Endothelial cell of umbilical vein (primary cell): Measurements from ENCODE around the gene OXTR. TPM values are rescaled to one million over a fixed set of nuclear protein-coding genes. Genes with fewer than 3 reads are reported as not detected.

Experiments
- BruUV-seq: library from RNA; stranded (reverse); fragments of 400-500 nt; replicated peaks from 2 replicates; lab custom pipeline; 2021; lab: Mats Ljungman, UMichigan
- CTCF ChIA-PET: fragments of 300-600, 350-600 bp; sonication (Branson Sonifier 250); formaldehyde crosslinking; loops from one replicate; lab custom pipeline; 2021; ENCODE audit warnings: antibody characterized with exemption, inconsistent platforms; lab: Charles Lee
- POLR2A ChIA-PET: fragments of 300-600, 350-600 bp; sonication (Branson Sonifier 250); formaldehyde crosslinking; loops from one replicate; lab custom pipeline; 2021; ENCODE audit warnings: antibody characterized with exemption, inconsistent platforms; lab: Charles Lee
- DNase-seq: peaks from one replicate; pipeline ENCODE4 v3.0.0-alpha.2; 2011; ENCODE audit warnings: low read depth, low spot score
- FAIRE-seq: peaks from 2 replicates; lab custom pipeline; 2011; peaks lifted over from hg19 to GRCh38; lab: Jason Lieb, UNC
- H2AFZ ChIP-seq: 2 replicates; pipeline ENCODE4 v1.6.0; 2012; ENCODE audit warnings: low read depth, low read length, control low read depth, inconsistent platforms
- H3K27ac ChIP-seq: 2 replicates; pipeline ENCODE4 v1.5.1; 2011; ENCODE audit warnings: low read depth, mild to moderate bottlenecking, control low read depth, low read length, moderate library complexity; ENCODE audit not compliant: insufficient read depth
- H3K27me3 ChIP-seq, 2 experiments: 2 replicates each; pipeline versions ENCODE4 v1.6.0 to v1.6.1; 2011; ENCODE audit warnings: low read length in 2 of 2, mixed read lengths in 1 of 2; ENCODE audit not compliant: control insufficient read depth in 2 of 2, insufficient read depth in 2 of 2
- H3K36me3 ChIP-seq, 2 experiments: 2 replicates in 1 of 2; 3 replicates in 1 of 2; pipeline ENCODE4 v1.5.1; 2011; ENCODE audit warnings: low read length in 2 of 2, mild to moderate bottlenecking in 1 of 2, moderate library complexity in 1 of 2; ENCODE audit not compliant: control insufficient read depth in 2 of 2, insufficient read depth in 2 of 2; ENCODE audit errors: extremely low read depth in 1 of 2
- H3K4me1 ChIP-seq: 3 replicates; pipeline ENCODE4 v1.5.1; 2011; ENCODE audit warnings: mild to moderate bottlenecking, low read length; ENCODE audit not compliant: control insufficient read depth, insufficient read depth; ENCODE audit errors: extremely low read depth
- H3K4me2 ChIP-seq: 2 replicates; pipeline ENCODE4 v1.6.1; 2011; ENCODE audit warnings: low read length, control low read depth, mixed read lengths; ENCODE audit not compliant: insufficient read depth
- H3K4me3 ChIP-seq, 3 experiments: fragments of 200-600 bp in 1 of 3; sonication (generic), shearing (Covaris generic) in 1 of 3; replicated peaks in 1 of 3; 2 replicates each; pipeline ENCODE4 v1.5.1; 2011 to 2016; ENCODE audit warnings: control low read depth in 3 of 3, low read length in 3 of 3, mild to moderate bottlenecking in 2 of 3, inconsistent platforms in 1 of 3, low read depth in 1 of 3, moderate library complexity in 1 of 3; ENCODE audit not compliant: insufficient read depth in 1 of 3
- H3K79me2 ChIP-seq: 2 replicates; pipeline ENCODE4 v1.6.0; 2012; ENCODE audit warnings: low read length, inconsistent platforms; ENCODE audit not compliant: control insufficient read depth, insufficient read depth
- H3K9ac ChIP-seq: replicated peaks from 2 replicates; pipeline ENCODE3; 2011; ENCODE audit warnings: low read length, control low read depth; ENCODE audit not compliant: insufficient read depth; ENCODE audit errors: extremely low read depth
- H3K9me1 ChIP-seq: replicated peaks from 3 replicates; pipeline ENCODE4 v1.6.0; 2011; ENCODE audit warnings: mild to moderate bottlenecking, low read length; ENCODE audit not compliant: control insufficient read depth, insufficient read depth; ENCODE audit errors: extremely low read depth
- H3K9me3 ChIP-seq: replicated peaks from 2 replicates; pipeline ENCODE4 v1.5.1; 2012; ENCODE audit warnings: low read length, inconsistent platforms; ENCODE audit not compliant: control insufficient read depth, insufficient read depth
- H4K20me1 ChIP-seq: replicated peaks from 2 replicates; pipeline ENCODE3; 2011; ENCODE audit warnings: mild to moderate bottlenecking, low read length; ENCODE audit not compliant: control insufficient read depth, insufficient read depth; ENCODE audit errors: extremely low read depth
- CTCF ChIP-seq, 2 donors: IDR thresholded peaks; 1 replicate in 1 of 2; 2 replicates in 1 of 2; pipeline ENCODE4 v1.5.1; 2011; ENCODE audit warnings: low read length in 2 of 2, mild to moderate bottlenecking in 2 of 2, moderate library complexity in 2 of 2, control low read depth in 1 of 2, inconsistent platforms in 1 of 2, low read depth in 1 of 2; ENCODE audit not compliant: insufficient read depth in 1 of 2; ENCODE audit errors: extremely low read depth in 1 of 2
- EZH2 ChIP-seq: IDR thresholded peaks from 2 replicates; pipeline ENCODE4 v1.6.1; 2012; ENCODE audit warnings: borderline replicate concordance, low read depth, mild to moderate bottlenecking, moderate library complexity, low read length, inconsistent platforms; ENCODE audit not compliant: severe bottlenecking
- FOS ChIP-seq: IDR thresholded peaks from 2 replicates; pipeline ENCODE4 v1.6.1; 2011; ENCODE audit warnings: mild to moderate bottlenecking, low read length, moderate library complexity, borderline replicate concordance; ENCODE audit not compliant: insufficient read depth
- GATA2 ChIP-seq: IDR thresholded peaks from 2 replicates; pipeline ENCODE4 v1.7.0; 2011; ENCODE audit warnings: low read depth, mild to moderate bottlenecking, moderate library complexity, mixed read lengths, low read length; ENCODE audit not compliant: insufficient read length, insufficient read depth
- JUN ChIP-seq: IDR thresholded peaks from 2 replicates; pipeline ENCODE4 v1.6.1; 2011; ENCODE audit warnings: borderline replicate concordance, low read depth; ENCODE audit not compliant: insufficient read length, insufficient read depth
- MAX ChIP-seq: IDR thresholded peaks from 2 replicates; pipeline ENCODE4 v1.6.1; 2011; ENCODE audit not compliant: insufficient read depth, insufficient read length
- MYC ChIP-seq: IDR thresholded peaks from one replicate; pipeline ENCODE4 v1.6.1; 2011; ENCODE audit warnings: mild to moderate bottlenecking, low read depth, low read length
- POLR2A ChIP-seq: IDR thresholded peaks from 2 replicates; pipeline ENCODE4 v1.6.1; 2012; ENCODE audit warnings: low read depth, mild to moderate bottlenecking, control low read depth, low read length
- POLR2AphosphoS5 ChIP-seq: IDR thresholded peaks from 2 replicates; pipeline ENCODE4 v1.6.1; 2012; ENCODE audit warnings: low read depth, mild to moderate bottlenecking, control low read depth, low read length, moderate library complexity; ENCODE audit not compliant: insufficient read depth
- dilution Hi-C: fragments of 300-500 bp; cut with MboI; formaldehyde crosslinking; loops from one replicate; pipeline ENCODE4 v1.15.0; 2019; ENCODE audit warnings: low sequenced_read_pairs; ENCODE audit not compliant: extremely low pct_ligation_motif_present
- intact Hi-C: fragments of 100-400 bp; cut with micrococcal nuclease; formaldehyde crosslinking; loops from one replicate; pipeline ENCODE4 v1.10.0; 2022
- polyA plus RNA-seq, 4 experiments: library from polyadenylated mRNA; depleted of rRNA in 3 of 4; stranded (reverse) in 3 of 4; unstranded in 1 of 4; fragments of >200 nt; gene quantifications; 2 replicates each; pipeline versions ENCODE4 v1.2.1 to v1.2.3, GENCODE V29; 2011 to 2012; ENCODE audit warnings: missing spikeins in 1 of 4
- total RNA-seq: library from RNA; stranded (reverse); gene quantifications from 2 replicates; pipeline ENCODE4 v1.2.3, GENCODE V29; 2021

Gene OXTR
- total and polyA plus RNA-seq, 2 donors (not counting 3 experiments of a cell fraction or from before 2014, with no cell fraction given): 0.12 to 0.40 TPM

- ChIA-PET CTCF (no interaction called here), POLR2A (no interaction called here)
- FAIRE-seq: no peak
- H3K79me2 ChIP-seq: no peaks in the 10 kb centered on the region
- no peaks in the 10 kb centered on the region for H3K4me1 ChIP-seq
- DNase-seq: no peak
- no TSS peak for BruUV-seq
- H3K9me1 ChIP-seq: no peaks in the 10 kb centered on the region
- H3K9me3 ChIP-seq: no peaks in the 10 kb centered on the region
- peaks cover 0 to 3% of the 10 kb centered on the region in 2 experiments for H3K27me3 ChIP-seq
- intact Hi-C loops (no loop called here), dilution Hi-C loops (no loop called here)
- TF ChIP-seq FOS: no peak
- TF ChIP-seq POLR2AphosphoS5: no peak
- TF ChIP-seq GATA2: no peak
- no peak for TF ChIP-seq JUN
- TF ChIP-seq CTCF (IDR thresholded peaks at IDR 0.05; ENCODE audit: extremely low read depth in 1 of 2, insufficient read depth in 1 of 2, low read depth in 1 of 2, low read length in 2 of 2): no peak
- no peak for TF ChIP-seq POLR2A
- no peak for TF ChIP-seq MYC
- no peak for TF ChIP-seq EZH2
- TF ChIP-seq MAX: no peak
- H3K4me2 ChIP-seq: no peak overlapping the region
- no peaks in the 10 kb centered on the region for H4K20me1 ChIP-seq
- H3K36me3 ChIP-seq: no peaks in the 10 kb centered on the region
- H2AFZ ChIP-seq: no peak overlapping the region
- no peak overlapping the region for H3K27ac ChIP-seq
- no peak overlapping the region for H3K4me3 ChIP-seq
- H3K9ac ChIP-seq: no peak overlapping the region
Measured at GRCh38 chr3:8775181-8775580, 5.8 kb upstream of the OXTR start.
